ELR (cell line): Measurements from ENCODE around the gene NKAIN2.
A peak's percentile ranks its signal among the peaks of the same experiment; 100 is the strongest.

Source experiments
- DNase-seq: peaks from one replicate; pipeline ENCODE4 v3.0.0-alpha.2; 2015; ENCODE audit warnings: low read depth

Gene NKAIN2

DNA sequence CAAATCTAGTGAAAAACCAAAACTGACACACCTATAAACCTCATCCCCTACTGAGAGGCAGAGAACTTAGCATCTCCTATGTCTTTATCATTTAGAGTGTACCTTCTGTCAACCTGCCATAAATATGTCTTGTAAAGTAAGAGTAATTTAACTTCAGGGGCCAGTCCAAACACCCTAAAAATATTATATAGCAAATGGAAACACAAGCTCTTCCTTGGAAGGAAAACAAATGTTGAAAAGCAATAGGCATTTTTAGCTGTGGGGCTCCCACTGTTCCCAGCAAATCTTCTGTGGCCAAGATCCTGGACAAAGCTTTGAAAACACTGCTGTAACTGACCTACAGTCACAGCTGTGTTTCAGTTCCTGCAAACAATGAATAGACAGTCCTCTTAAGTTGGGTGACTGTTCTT, 1018.5 kb downstream of the NKAIN2 start:
- no peak for DNase-seq

- DNase-seq = no peak
Observed at GRCh38 chr6:124822721-124823120, 1019.1 kb downstream of the NKAIN2 start.

DNA sequence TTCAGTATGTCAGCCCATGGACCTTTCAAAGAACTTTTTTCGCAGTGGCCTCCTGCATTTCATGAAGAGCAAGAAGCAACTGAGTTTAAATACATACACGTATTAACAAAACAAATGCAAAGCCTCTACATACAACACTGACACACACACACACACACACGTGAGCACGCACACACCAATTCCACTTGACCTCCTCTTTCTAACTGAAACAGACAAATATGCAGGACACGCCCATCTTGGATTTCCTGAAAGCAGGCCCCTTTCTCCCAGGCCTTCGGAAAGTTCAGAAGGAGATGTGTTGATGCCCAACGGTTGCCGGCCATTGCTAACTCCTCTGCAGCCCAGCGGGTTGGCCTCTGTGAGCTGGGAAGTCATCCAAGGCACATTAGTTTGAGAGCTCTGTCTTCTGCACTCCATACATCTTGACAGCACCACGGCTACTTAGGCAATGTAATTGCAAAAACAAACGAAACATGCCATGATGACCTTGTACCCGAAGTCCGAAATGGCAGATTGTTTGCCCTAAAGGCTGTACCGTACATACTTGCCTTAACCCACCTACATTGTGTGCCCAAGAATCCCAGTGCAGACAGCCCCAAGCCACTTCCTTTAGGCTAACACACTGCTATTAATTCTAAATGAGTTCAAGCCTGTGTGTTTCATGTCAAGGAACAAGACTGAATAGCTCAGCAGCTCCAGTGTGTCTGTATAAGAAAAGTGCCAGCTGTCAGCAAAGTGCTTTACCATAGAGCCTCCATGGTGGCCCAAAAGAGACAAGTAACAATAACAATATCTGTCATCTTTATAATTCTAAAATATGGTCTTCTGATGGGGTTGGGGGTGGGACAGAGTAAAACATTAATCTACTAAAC, 1019.8 kb downstream of the NKAIN2 start:
- DNase-seq = no peak

DNA sequence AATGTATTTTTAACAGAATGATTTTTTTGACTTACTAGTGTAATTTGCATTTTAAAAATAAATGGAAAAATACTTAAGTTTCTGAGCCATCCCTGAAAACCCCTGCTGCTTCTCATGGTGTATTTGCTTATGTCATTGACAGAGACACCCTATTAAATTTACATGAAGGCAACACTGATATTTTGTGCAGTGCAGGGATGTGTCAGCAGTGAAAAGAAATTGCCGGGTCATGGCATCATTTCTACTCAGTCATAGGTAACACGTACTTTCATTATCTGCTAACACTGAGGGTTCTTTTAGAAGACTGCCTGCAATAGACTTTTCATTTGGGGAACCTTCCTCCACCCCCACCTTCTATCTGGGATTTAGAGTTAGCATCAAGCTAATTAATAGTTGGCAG, 1021.9 kb downstream of the NKAIN2 start:
- no peak for DNase-seq

DNA sequence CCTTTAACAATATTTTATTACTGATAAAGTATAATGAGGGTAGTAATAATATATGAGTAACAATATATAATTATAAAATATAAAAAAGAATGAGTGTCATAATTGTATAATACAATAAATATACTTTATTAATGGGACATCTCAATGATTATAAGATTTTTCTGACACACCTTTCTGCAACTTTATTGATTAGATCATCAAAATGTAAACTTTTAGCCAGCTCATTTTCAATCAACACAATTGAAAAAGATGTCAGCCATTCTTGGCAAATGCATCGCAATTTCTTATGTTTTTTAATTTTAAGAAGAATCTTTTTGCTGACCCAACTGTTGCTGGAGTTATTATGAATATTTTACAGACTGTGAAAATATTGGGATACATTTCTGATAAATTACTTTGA, 1026.2 kb downstream of the NKAIN2 start:
- DNase-seq = no peak

DNA sequence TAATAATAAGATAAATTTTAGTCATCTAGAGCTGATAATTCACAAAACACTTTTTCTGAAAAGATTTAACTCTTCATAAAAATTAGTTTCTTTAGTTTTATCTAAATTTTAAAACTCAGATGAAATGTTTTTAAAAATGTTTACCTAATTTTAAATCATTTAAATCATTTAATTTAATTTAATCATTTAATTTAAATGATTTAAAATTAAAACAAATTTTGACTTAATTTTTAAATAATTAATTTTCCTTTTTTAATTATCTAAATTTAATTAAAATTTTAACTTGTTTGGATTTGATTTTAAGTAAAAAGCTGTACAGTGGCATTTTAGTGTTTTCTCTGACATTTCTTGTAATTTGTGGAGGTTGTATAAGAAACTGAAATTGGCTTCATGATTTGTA, 1026.8 kb downstream of the NKAIN2 start:
- DNase-seq = no peak

- peak; percentile 33 for DNase-seq
Observed at GRCh38 chr6:124854338-124854922, 1050.8 kb downstream of the NKAIN2 start.

- DNase-seq = no peak
Observed at GRCh38 chr6:124857746-124858145, 1054.1 kb downstream of the NKAIN2 start.

DNA sequence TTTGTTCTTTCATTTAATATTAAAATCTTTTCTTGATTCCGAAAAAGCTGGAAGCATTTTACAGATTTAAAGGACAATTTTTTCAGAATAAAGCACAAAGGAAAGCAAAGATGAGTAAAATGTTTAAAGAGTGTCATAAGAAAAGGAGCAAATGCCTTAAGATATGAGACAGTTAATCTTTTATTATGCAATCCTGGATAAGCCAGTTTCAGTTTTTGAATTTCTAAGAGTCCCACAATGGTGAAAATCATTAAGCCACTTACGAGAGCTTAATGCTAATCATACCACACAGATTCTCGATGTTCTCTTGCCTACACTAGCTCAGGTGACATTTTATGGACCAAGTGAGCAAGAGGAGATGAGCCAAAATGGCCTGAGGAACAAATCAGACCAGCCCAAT, 1054.9 kb downstream of the NKAIN2 start:
- DNase-seq = no peak

GRCh38 chr6:124859366-124859765, 1055.7 kb downstream of the NKAIN2 start:
- no peak for DNase-seq

DNA sequence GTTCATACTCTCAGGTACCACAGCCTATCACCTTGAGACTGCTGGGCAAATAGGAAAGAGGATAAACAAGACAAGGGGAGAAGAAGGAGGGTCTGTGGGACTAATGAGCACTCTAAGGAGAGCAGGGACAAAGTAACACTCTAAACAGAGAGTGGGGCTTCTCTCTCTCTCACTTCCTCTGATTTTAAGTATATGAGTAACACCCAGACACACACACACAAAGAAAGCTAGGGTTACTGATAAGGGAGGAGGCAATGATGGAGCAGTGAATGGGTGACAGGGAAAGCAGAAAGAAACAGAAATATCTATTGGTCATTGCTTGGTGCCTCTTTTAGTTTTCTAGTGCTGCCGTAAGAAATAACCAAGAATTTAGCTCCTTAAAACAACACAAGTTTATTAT, 1062.4 kb downstream of the NKAIN2 start:
- no peak for DNase-seq

- no peak for DNase-seq
Observed at GRCh38 chr6:124867121-124867520, 1063.5 kb downstream of the NKAIN2 start.

GRCh38 chr6:124868481-124868880, 1064.8 kb downstream of the NKAIN2 start:
- peak; percentile 40 for DNase-seq

GRCh38 chr6:124869416-124869815, 1065.8 kb downstream of the NKAIN2 start:
- DNase-seq = no peak

DNA sequence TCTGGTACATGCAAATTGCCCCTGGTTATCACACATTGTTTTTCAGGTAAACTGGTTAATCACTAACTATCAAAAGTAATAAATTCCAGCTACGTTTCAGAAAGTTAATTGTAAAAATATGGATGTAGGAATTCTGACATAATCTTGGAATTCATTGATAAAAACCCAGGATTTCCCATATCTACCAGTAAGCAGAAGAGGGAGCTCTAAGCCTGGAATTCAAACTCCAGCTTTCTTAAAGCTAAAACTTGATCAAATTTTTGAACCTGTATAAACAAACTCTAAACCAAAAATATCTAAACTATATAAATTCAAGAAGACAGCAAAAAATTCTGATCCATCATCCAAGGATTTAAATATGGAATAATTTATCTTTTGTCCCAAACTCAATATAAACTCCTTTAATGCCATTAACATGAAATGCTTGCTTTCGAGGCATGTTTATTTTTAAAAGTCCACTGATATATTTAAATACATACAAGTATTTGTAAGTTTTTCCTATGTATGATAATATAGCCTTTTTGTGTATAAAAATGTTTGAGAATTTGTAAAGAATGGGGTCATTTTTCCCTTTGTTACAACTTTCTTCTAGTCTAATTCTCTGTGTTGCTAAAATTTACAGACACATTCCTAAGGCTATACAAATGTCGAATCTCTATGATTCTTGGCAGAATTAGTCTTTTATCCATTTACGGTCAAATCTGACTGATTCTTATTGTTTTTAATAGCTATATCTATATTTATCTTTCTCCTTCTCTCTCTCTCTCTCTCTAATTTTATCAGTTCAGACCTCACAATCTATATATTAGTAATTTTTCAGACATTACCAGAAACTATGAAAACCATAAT, 1067.2 kb downstream of the NKAIN2 start:
- DNase-seq = peak; percentile 65

- DNase-seq = no peak
Observed at GRCh38 chr6:124872361-124873065, 1068.8 kb downstream of the NKAIN2 start.

- no peak for DNase-seq
Observed at GRCh38 chr6:124873066-124873410, 1069.4 kb downstream of the NKAIN2 start.
